Spleen (tissue), 7 donors: ENCODE measurements around the gene PTMA.
"Not testable (repeated sequence)": the region's sequence is repeated elsewhere in the genome, so short reads cannot be mapped to it uniquely, and the experiment has no call there.

ENCODE experiments used
- CTCF ChIP-seq, 11 experiments: fragments of 200-600 bp in 7 of 11; fragments of 450-650 bp in 4 of 11; sonication (generic) in 4 of 11; IDR thresholded peaks in 8 of 11; conservative IDR thresholded peaks in 3 of 11; 1 replicate in 7 of 11; 2 replicates in 4 of 11; pipeline versions ENCODE4 v1.4.0 to v1.8.0; 2016 to 2021; ENCODE audit warnings: antibody characterized with exemption in 11 of 11, inconsistent platforms in 4 of 11, mild to moderate bottlenecking in 1 of 11
- POLR2A ChIP-seq, 3 donors: fragments of 450-650 bp; IDR thresholded peaks; one replicate each; pipeline ENCODE4 v1.5.1; 2017; ENCODE audit warnings: antibody characterized with exemption in 3 of 3, mild to moderate bottlenecking in 1 of 3
- donor health status: DM: no; HTN: no; CAD: no; lungs with moderate emphysema.
- donor health status: DM: no; HTN: no; CAD: no.
- donor health status: DM: no; HTN: no; CAD: no.

DNA sequence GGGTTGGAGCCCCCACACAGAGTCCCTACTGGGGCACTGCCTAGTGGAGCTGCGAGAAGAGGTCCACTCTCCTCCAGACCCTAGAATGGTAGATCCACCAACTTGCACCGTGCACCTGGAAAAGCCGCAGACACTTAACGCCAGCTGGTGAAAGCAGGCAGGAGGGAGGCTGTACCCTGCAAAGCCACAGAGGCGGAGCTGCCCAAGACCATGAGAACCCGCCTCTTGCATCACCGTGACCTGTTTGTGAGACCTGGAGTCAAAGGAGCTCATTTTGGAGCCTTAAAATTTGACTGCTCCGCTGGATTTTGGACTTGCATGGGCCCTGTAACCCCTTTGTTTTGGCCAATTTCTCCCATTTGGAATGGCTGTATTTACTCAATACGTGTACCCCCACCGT is 40.7 kb downstream of the PTMA start:
- TF ChIP-seq CTCF (IDR thresholded peaks at IDR 0.05 in 8 of 11, conservative IDR thresholded peaks at IDR 0.05 in 3 of 11); POLR2A (IDR thresholded peaks at IDR 0.05): not testable (repeated sequence)
